ENCODE measurements around the gene NUP58.
"Not testable (repeated sequence)": the region's sequence is repeated elsewhere in the genome, so short reads cannot be mapped to it uniquely, and the experiment has no call there.

NUP58 gene

GRCh38 chr13:25306671-25307464 lies 5.4 kb downstream of the NUP58 start:
- DNase-seq, result no peak

GRCh38 chr13:25310891-25311290 lies 9.5 kb downstream of the NUP58 start:
- DNase-seq, result no peak

- not testable (repeated sequence) for DNase-seq
These were observed 17.5 kb downstream of the NUP58 start for GRCh38 chr13:25318946-25319345.

- no peak for DNase-seq
These were observed 18.3 kb downstream of the NUP58 start for GRCh38 chr13:25319771-25320170.

GRCh38 chr13:25324100-25324499 lies 22.7 kb downstream of the NUP58 start:
- DNase-seq, result no peak

GRCh38 chr13:25329706-25330105 lies 28.3 kb downstream of the NUP58 start:
- DNase-seq, result no peak

- no peak for DNase-seq
These were observed 29.1 kb downstream of the NUP58 start for GRCh38 chr13:25330541-25330940.

GRCh38 chr13:25335856-25336255 lies 34.4 kb downstream of the NUP58 start:
- no peak for DNase-seq

- no peak for DNase-seq
These were observed 44.2 kb downstream of the NUP58 start for GRCh38 chr13:25345576-25345975.

- no peak for DNase-seq
These were observed 45.7 kb downstream of the NUP58 start for GRCh38 chr13:25347151-25347550.

- DNase-seq, result no peak
These were observed 50.0 kb downstream of the NUP58 start for GRCh38 chr13:25351404-25351803.

GRCh38 chr13:25352230-25352629 lies 50.8 kb downstream of the NUP58 start:
- DNase-seq, result no peak

GRCh38 chr13:25352806-25353205 lies 51.4 kb downstream of the NUP58 start:
- no peak for DNase-seq

- no peak for DNase-seq
These were observed 51.9 kb downstream of the NUP58 start for GRCh38 chr13:25353344-25353743.

GRCh38 chr13:25354377-25354776 lies 53.0 kb downstream of the NUP58 start:
- no peak for DNase-seq

GRCh38 chr13:25360443-25360842 lies 59.0 kb downstream of the NUP58 start:
- DNase-seq, result not testable (repeated sequence)

GRCh38 chr13:25365720-25366235 lies 64.4 kb downstream of the NUP58 start:
- no peak for DNase-seq

- no peak for DNase-seq
These were observed 69.9 kb downstream of the NUP58 start for GRCh38 chr13:25371158-25371874.

GRCh38 chr13:25371875-25372283 lies 70.5 kb downstream of the NUP58 start, which contains the start of gene ATP8A2:
Gene ATP8A2 (plus strand): TSS chr13:25371974. CDS start chr13:25372213, 239 bp downstream.
- no peak for DNase-seq

GRCh38 chr13:25372284-25373081 lies 71.1 kb downstream of the NUP58 start:
- DNase-seq, result no peak

GRCh38 chr13:25375727-25376358 lies 74.4 kb downstream of the NUP58 start:
- peak; percentile 2 for DNase-seq

- no peak for DNase-seq
These were observed 76.0 kb downstream of the NUP58 start for GRCh38 chr13:25377244-25377962.
